NT2/D1 (cell line): ENCODE data around the gene SMIM1.

Experiments
- SUZ12 ChIP-seq: IDR thresholded peaks from 2 replicates; pipeline ENCODE4 v1.6.1; 2011; ENCODE audit not compliant: insufficient read length, insufficient read depth; ENCODE audit errors: extremely low read depth
- YY1 ChIP-seq: IDR thresholded peaks from 2 replicates; pipeline ENCODE4 v1.6.1; 2011; ENCODE audit not compliant: insufficient read length, insufficient read depth
- ZNF274 ChIP-seq: IDR thresholded peaks from 2 replicates; pipeline ENCODE4 v1.6.1; 2011; ENCODE audit warnings: mild to moderate bottlenecking, low read depth, low read length

DNA sequence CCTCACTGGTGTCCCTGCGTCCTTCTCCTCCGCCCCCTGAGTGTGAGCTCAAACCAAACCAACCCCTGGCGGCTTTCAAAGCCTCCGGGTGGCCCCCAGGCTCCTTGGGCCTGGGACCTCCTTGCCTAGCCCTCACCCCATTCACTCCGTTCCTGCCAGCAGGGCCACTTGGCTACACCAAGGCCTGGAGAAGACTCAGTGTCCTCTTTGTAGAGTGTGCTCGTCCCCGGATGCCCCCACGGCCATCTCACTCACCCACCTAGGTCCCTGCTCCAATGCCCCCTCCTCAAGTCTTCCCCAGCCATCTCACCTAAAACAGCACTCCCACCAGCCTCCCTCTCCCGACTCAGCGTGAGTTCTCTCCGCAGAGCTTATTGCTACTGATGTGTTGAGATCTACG, 27.5 kb upstream of the SMIM1 start:
- TF ChIP-seq YY1 (no peak), ZNF274 (no peak), SUZ12 (no peak)
